Measurements from ENCODE around the gene SULT1A2. TPM values are rescaled to one million over a fixed set of nuclear protein-coding genes. Genes with fewer than 3 reads are reported as not detected.

Gene SULT1A2
- total and polyA plus RNA-seq, 2 of the 13 experiments (the other 11 are each of a cell fraction or from before 2014, with no cell fraction given): 33.0 to 34.2 TPM

GRCh38 chr16:28609631-28610594, 13.1 kb upstream of the SULT1A2 start, which contains the start of gene SULT1A1 (continued):
- TF ChIP-seq KLF15 (CRISPR knock-in tag; IDR thresholded peaks at IDR 0.05; ENCODE audit: borderline replicate concordance) (no peak), KMT2B (CRISPR knock-in tag; IDR thresholded peaks at IDR 0.05) (peak; percentile 59), TBL1XR1 (IDR thresholded peaks at IDR 0.05; ENCODE audit: borderline replicate concordance, low read length, partially characterized antibody) (no peak), ZNF674 (CRISPR knock-in tag; IDR thresholded peaks at IDR 0.05; ENCODE audit: low read depth) (0 out of 2 replicates have a peak, but pooled peaks have one; percentile 49), SP5 (CRISPR knock-in tag; IDR thresholded peaks at IDR 0.05; ENCODE audit: borderline replicate concordance, low read depth) (0 out of 2 replicates have a peak, but pooled peaks have one; percentile 55), ZNF30 (CRISPR knock-in tag; IDR thresholded peaks at IDR 0.05) (no peak), RXRA (CRISPR knock-in tag; IDR thresholded peaks at IDR 0.05) (peak; percentile 79), KDM1A (CRISPR knock-in tag; IDR thresholded peaks at IDR 0.05) (no peak), REPIN1 (CRISPR knock-in tag; IDR thresholded peaks at IDR 0.05; ENCODE audit: borderline replicate concordance, low read depth) (no peak), ZNF724P (CRISPR knock-in tag; IDR thresholded peaks at IDR 0.05; ENCODE audit: borderline replicate concordance) (peak; percentile 44; the same call in 1 of the 2 replicates), TRIM22 (IDR thresholded peaks at IDR 0.05) (no peak), FOXJ3 (CRISPR knock-in tag; IDR thresholded peaks at IDR 0.05; ENCODE audit: borderline replicate concordance) (no peak), TBX2 (CRISPR knock-in tag; IDR thresholded peaks at IDR 0.05; ENCODE audit: borderline replicate concordance) (peak; percentile 32; the same call in 1 of the 2 replicates), ZNF362 (CRISPR knock-in tag; IDR thresholded peaks at IDR 0.05; ENCODE audit: borderline replicate concordance) (peak; percentile 87), ZNF510 (CRISPR knock-in tag; IDR thresholded peaks at IDR 0.05; ENCODE audit: low read depth) (no peak), LBX2 (CRISPR knock-in tag; IDR thresholded peaks at IDR 0.05; ENCODE audit: borderline replicate concordance) (peak; percentile 28; the same call in 1 of the 2 replicates), CCDC6 (CRISPR knock-in tag; IDR thresholded peaks at IDR 0.05) (peak; percentile 79), IKZF4 (CRISPR knock-in tag; IDR thresholded peaks at IDR 0.05; ENCODE audit: borderline replicate concordance, low read depth, not compliant biosample characterization) (no peak), MIER3 (CRISPR knock-in tag; IDR thresholded peaks at IDR 0.05; ENCODE audit: borderline replicate concordance) (no peak), ZNF430 (CRISPR knock-in tag; IDR thresholded peaks at IDR 0.05) (no peak), ZNF10 (CRISPR knock-in tag; IDR thresholded peaks at IDR 0.05; ENCODE audit: borderline replicate concordance, low read depth) (no peak)
